Breast epithelium (tissue), 4 donors: ENCODE results near the gene MCF2L2. TPM values are rescaled to one million over a fixed set of nuclear protein-coding genes. Genes with fewer than 3 reads are reported as not detected.

Experiments used
- DNase-seq, 2 donors: peaks; one replicate each; pipeline ENCODE4 v3.0.0-alpha.2; 2019; ENCODE audit warnings: low spot score in 2 of 2
- H3K27ac ChIP-seq, 2 donors: fragments of 200-600 bp; sonication (generic) in 1 of 2; one replicate each; pipeline ENCODE4 v1.5.1; 2016 to 2019; ENCODE audit warnings: mild to moderate bottlenecking in 1 of 2
- H3K27me3 ChIP-seq, 2 donors: fragments of 200-600 bp; sonication (generic) in 1 of 2; one replicate each; pipeline versions ENCODE4 v1.5.1 to v1.6.0; 2017 to 2019; ENCODE audit warnings: control low read depth in 1 of 2, mild to moderate bottlenecking in 1 of 2
- H3K36me3 ChIP-seq: fragments of 200-600 bp; one replicate; pipeline ENCODE4 v1.5.1; 2019
- H3K4me1 ChIP-seq, 2 donors: fragments of 200-600 bp; sonication (generic); one replicate each; pipeline ENCODE4 v1.5.1; 2016 to 2019; ENCODE audit warnings: control low read depth in 1 of 2
- H3K4me3 ChIP-seq, 3 donors: fragments of 200-600 bp; sonication (generic); 1 replicate in 2 of 3; 2 replicates in 1 of 3; pipeline ENCODE4 v1.5.1; 2016 to 2019; ENCODE audit warnings: mild to moderate bottlenecking in 3 of 3, moderate library complexity in 2 of 3
- H3K9me3 ChIP-seq, 2 donors: fragments of 200-600 bp; sonication (generic) in 1 of 2; one replicate each; pipeline ENCODE4 v1.5.1; 2016 to 2019; ENCODE audit warnings: control low read depth in 1 of 2
- POLR2A ChIP-seq: fragments of 450-650 bp; IDR thresholded peaks from one replicate; pipeline ENCODE4 v1.6.1; 2016; ENCODE audit warnings: antibody characterized with exemption, mild to moderate bottlenecking, moderate library complexity
- POLR2AphosphoS5 ChIP-seq, 3 donors: sonication (generic); formaldehyde crosslinking; IDR thresholded peaks; one replicate each; pipeline ENCODE4 v1.6.1; 2017; ENCODE audit warnings: antibody characterized with exemption in 3 of 3
- intact Hi-C: fragments of 100-400 bp; cut with DNase I; formaldehyde crosslinking; loops from one replicate; pipeline ENCODE4 v1.15.1; 2023; ENCODE audit warnings: low total_unique reads
- total RNA-seq, 3 donors: library from RNA; depleted of rRNA; stranded (reverse); fragments of >200 nt; gene quantifications; one replicate each; pipeline ENCODE4 v1.1.0, GENCODE V29; 2016
- TF ChIP-seq, protein P1 (sequence below), 3 donors: fragments of 450-650 bp; IDR thresholded peaks; one replicate each; pipeline ENCODE4 v1.5.1; 2016 to 2017; ENCODE audit warnings: antibody characterized with exemption in 3 of 3, mild to moderate bottlenecking in 3 of 3, moderate library complexity in 3 of 3

MCF2L2 gene
- total RNA-seq, 3 donors from 2014 or later = 0.64 to 1.5 (median 1.3) TPM

GRCh38 chr3:183213415-183214276, 214.8 kb downstream of the MCF2L2 start:
- H3K4me1 ChIP-seq = no peaks in the 10 kb centered on the region
- no peaks in the 10 kb centered on the region for H3K36me3 ChIP-seq
- no peak for DNase-seq
- no peaks in the 10 kb centered on the region for H3K9me3 ChIP-seq
- no peak overlapping the region for H3K4me3 ChIP-seq
- H3K27me3 ChIP-seq = no peaks in the 10 kb centered on the region
- intact Hi-C loops = no loop called here
- H3K27ac ChIP-seq = no peak overlapping the region
- TF ChIP-seq POLR2AphosphoS5 (IDR thresholded peaks at IDR 0.05) (no peak), POLR2A (no peak)
- TF ChIP-seq, protein P1, sequence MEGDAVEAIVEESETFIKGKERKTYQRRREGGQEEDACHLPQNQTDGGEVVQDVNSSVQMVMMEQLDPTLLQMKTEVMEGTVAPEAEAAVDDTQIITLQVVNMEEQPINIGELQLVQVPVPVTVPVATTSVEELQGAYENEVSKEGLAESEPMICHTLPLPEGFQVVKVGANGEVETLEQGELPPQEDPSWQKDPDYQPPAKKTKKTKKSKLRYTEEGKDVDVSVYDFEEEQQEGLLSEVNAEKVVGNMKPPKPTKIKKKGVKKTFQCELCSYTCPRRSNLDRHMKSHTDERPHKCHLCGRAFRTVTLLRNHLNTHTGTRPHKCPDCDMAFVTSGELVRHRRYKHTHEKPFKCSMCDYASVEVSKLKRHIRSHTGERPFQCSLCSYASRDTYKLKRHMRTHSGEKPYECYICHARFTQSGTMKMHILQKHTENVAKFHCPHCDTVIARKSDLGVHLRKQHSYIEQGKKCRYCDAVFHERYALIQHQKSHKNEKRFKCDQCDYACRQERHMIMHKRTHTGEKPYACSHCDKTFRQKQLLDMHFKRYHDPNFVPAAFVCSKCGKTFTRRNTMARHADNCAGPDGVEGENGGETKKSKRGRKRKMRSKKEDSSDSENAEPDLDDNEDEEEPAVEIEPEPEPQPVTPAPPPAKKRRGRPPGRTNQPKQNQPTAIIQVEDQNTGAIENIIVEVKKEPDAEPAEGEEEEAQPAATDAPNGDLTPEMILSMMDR (IDR thresholded peaks at IDR 0.05) = no peak

DNA sequence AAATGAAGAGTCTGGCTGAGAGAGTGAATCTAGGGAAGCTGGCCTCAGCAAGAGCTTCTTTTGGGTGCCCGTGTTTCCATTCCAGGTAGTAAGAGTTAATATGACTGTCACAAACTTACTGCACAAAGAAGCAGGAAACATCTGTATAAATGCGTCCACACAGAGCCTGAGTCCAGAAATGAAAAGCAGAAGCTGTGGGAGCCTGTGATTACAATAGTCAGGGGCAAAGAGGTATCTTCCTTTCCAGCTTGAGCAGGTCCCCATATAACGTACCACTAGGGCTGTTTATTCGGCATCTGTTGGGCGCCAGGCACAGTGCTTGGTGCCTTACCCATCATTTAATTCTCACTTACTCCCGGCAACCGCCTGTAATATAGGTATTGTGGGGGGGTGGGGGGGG, 215.9 kb downstream of the MCF2L2 start:
- Histone ChIP-seq H3K36me3 (no peaks in the 10 kb centered on the region), H3K4me3 (no peak overlapping the region), H3K27me3 (no peaks in the 10 kb centered on the region), H3K4me1 (no peaks in the 10 kb centered on the region), H3K9me3 (no peaks in the 10 kb centered on the region), H3K27ac (no peak overlapping the region)
- TF ChIP-seq POLR2A (no peak), POLR2AphosphoS5 (IDR thresholded peaks at IDR 0.05) (no peak)
- TF ChIP-seq, protein P1 (IDR thresholded peaks at IDR 0.05) = no peak
- intact Hi-C loops = no loop called here
- no peak for DNase-seq

DNA sequence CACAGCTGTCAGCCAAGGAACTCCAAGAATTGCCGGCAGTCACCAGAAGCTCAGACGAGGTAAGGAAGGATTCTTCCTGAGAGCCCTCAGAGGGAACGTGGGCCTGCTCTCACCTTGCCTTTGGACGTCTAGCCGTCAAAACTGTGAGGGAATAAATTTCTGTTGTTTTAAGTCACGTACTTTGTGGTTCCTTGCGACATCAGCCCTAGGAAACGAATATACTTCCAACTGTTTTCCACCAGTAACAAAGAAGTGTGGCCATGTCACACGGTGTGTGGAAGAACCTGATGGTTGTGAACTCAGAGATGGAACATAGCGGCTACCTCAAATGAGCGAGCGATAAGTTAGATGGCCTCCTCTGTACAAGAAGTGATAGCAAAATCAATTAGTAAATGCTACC, 216.3 kb downstream of the MCF2L2 start:
- H3K36me3 ChIP-seq = no peaks in the 10 kb centered on the region
- TF ChIP-seq POLR2A = no peak
- TF ChIP-seq POLR2AphosphoS5 (IDR thresholded peaks at IDR 0.05) = no peak
- TF ChIP-seq, protein P1 (IDR thresholded peaks at IDR 0.05) = no peak
- DNase-seq = no peak
- intact Hi-C loops = no loop called here
- no peak overlapping the region for H3K4me3 ChIP-seq
- H3K4me1 ChIP-seq = no peaks in the 10 kb centered on the region
- H3K27ac ChIP-seq = peak overlapping the region in 1 of 2 donors; percentile 9
- no peaks in the 10 kb centered on the region for H3K9me3 ChIP-seq
- no peaks in the 10 kb centered on the region for H3K27me3 ChIP-seq

GRCh38 chr3:183211352-183211751, 217.1 kb downstream of the MCF2L2 start:
- intact Hi-C loops = no loop called here
- no peaks in the 10 kb centered on the region for H3K4me1 ChIP-seq
- no peaks in the 10 kb centered on the region for H3K36me3 ChIP-seq
- H3K27ac ChIP-seq = peak overlapping the region in 1 of 2 donors; percentile 5
- H3K9me3 ChIP-seq = no peaks in the 10 kb centered on the region
- DNase-seq = no peak
- TF ChIP-seq, protein P1 (IDR thresholded peaks at IDR 0.05) = no peak
- peak in 2 of 3 donors; percentile 31 to 46 for TF ChIP-seq POLR2AphosphoS5 (IDR thresholded peaks at IDR 0.05)
- no peak overlapping the region for H3K4me3 ChIP-seq
- no peaks in the 10 kb centered on the region for H3K27me3 ChIP-seq

GRCh38 chr3:183210862-183211341, 217.5 kb downstream of the MCF2L2 start:
- intact Hi-C loops = no loop called here
- TF ChIP-seq POLR2AphosphoS5 (IDR thresholded peaks at IDR 0.05) (no peak), POLR2A (no peak)
- TF ChIP-seq, protein P1 (IDR thresholded peaks at IDR 0.05) = no peak
- H3K4me1 ChIP-seq = no peaks in the 10 kb centered on the region
- no peaks in the 10 kb centered on the region for H3K27me3 ChIP-seq
- H3K27ac ChIP-seq = peak overlapping the region in 1 of 2 donors; percentile 5
- DNase-seq = no peak
- H3K4me3 ChIP-seq = no peak overlapping the region
- no peaks in the 10 kb centered on the region for H3K36me3 ChIP-seq
- H3K9me3 ChIP-seq = no peaks in the 10 kb centered on the region
